ENCODE data around the gene LRRC10.
"Not testable (repeated sequence)": the region's sequence is repeated elsewhere in the genome, so short reads cannot be mapped to it uniquely, and the experiment has no call there.

The LRRC10 gene

DNA sequence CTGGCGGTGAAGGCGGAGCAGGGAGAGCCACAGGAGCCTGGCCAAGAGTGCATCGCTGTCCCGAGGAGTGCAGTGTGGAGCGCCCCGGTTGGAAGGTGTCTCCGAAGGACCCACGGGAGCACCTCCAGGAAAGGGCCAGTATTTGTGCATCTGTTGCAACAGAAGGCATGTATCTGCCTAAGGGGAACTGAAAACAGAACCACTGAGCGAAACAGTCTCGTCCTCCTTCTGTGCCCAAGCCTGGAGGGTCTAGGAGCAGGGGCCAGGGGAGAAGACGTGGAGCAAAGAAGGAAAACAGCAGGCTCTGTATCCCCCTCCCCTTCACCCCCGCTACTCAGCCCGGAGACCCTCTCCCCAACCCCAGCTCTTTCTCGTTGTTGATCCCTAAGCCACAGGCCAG, 5.3 kb upstream of the LRRC10 start:
- peak; percentile 5 for DNase-seq

DNA sequence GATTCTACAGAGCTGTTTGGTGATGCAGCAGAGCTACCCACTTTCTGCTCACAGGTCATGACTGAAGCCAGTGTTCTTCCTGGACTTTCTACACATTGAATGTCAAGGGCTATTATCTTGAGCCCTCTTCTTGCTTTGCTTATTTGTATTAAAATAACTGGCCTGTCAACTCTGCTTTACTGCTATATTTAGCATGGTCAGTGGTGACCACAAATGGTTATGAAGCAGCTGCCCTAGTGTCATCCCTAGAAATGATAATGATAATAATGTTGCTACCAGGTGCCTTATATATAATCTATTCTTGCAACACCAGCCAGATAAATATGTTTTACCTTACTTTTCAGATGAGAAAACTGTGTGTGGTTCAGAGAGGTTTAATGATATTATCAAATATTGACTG, 2.6 kb upstream of the LRRC10 start:
- no peak for DNase-seq

DNA sequence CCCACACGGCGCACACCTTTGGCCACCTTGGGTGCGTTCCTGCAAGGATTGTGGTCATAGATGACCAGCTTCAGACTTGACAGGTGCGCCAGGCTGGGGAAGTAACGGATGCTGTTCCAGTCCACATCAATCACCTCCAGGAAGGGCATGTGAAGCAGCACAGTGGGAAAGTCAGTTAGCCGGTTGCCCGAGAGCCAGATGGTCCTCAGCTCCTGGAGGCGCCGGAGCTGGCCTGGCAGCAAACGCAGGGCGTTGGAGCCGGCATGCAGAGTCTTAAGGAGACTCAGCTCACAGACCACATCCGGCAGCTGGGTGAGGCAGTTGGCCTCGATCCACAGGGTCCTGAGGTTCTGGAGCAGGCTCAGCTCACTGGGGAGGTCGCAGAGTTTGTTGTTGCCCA, 581 bp downstream of the LRRC10 start:
- DNase-seq = no peak

DNA sequence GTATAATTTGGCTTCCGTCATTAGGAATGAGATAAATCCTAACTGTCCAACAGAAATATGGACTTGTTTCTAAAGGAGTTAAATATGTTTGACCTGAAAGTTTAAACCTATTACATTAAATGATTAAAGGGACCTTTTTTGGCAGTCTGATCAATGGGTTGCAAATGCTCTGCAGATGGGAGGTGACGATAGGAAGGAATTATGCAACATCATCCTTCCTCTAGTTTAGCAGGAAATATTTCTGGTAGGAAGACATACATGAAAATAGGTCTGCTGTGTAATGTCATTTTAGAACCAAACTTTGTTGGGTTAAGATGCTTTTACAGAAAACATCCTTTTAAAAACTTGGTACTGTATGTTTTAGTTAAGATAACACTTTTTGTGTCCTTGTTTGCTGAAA, 2.6 kb downstream of the LRRC10 start:
- peak; percentile 5 for DNase-seq

DNA sequence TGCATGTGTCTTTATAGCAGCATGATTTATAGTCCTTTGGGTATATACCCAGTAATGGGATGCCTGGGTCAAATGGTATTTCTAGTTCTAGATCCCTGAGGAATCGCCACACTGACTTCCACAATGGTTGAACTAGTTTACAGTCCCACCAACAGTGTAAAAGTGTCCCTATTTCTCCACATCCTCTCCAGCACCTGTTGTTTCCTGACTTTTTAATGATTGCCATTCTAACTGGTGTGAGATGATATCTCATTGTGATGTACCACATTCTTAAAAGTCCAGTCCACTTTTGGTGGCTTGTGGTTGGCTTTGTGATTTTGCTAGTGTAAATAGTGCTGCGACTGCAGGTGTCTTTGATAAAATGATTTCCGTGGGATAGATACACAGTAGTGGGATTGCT, 6.4 kb downstream of the LRRC10 start:
- not testable (repeated sequence) for DNase-seq

DNA sequence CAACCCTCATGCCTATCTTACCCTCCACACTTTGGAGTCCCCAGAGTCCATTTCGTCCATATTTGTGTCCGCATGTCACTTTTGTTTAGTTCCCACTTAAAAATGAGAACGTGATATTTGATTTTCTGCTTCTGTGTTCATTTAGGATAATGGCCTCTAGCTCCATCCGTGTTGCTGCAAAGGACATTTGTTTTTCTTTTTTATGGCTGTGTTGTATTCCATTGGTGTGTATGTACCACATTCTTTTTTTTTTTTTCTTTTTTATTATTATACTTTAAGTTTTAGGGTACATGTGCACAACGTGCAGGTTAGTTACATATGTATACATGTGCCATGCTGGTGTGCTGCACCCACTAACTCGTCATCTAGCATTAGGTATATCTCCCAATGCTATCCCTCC, 7.2 kb downstream of the LRRC10 start:
- DNase-seq = not testable (repeated sequence)

DNA sequence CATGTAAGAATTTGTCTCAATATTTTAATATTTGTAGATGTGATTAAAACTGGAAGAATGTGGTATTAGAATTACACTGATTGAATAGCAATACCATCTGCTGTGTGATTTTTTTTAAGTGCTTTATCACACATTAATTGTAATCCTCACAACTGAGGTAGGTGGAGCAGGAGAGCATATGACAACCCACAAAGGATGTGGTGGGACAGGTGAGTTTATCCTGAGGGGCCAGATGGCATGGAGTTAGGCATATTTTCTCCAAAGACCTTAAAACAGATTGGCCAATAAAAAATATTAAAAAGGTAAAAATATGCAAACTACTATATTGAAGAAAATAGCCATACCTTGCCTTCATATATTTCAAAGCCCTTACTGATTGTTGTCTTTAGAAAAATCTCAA, 7.8 kb downstream of the LRRC10 start:
- no peak for DNase-seq

DNA sequence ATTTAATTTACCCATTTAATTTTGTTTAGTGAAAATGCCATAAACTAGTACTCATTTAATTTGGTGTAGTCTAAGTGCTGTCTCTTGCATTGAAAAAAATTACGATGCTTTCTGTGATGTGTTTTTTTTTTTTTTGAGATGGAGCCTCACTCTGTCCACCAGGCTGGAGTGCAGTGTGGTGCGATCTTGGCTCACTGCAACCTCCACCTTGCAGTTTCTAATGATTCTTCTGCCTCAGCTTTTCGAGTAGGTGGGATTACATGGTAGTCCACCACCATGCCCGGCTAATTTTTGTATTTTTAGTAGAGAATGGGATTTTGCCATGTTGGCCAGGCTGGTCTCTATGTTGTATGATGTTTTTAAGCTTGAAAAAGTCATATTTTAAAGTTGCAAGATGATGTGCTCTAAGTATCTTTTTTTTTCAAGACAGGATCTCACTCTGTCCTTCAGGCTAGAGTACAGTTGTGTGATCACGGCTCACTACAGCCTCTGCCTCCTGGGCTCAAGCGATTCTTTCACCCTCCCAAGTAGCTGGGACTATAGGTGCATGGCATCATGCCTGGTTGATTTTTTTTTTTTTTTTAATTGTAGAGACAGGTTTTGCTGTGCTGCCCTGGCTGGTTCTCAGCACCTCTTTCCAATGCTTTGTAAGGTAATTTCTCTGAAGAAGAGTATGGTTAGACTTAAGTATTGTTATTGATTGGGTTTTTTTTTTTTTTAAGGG, 8.6 kb downstream of the LRRC10 start:
- DNase-seq = no peak

DNA sequence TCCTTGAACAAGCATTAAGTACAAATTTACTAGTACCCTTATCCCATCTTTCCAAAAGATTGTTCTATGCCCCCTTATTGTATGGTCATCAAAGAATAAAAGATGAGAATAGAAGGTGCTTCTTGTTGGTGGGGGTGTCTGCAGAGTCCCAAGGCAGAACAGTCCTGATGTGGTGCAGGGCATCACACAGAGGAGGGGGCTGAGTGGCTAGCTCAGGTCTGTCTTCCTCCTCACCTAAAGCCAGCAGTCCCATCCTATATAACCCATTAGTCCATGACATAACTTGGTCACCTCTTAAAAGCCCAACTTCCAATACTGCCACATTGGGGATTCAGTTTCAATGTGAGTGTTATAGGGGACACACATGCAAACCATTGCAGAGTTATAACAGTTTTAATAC, 9.9 kb downstream of the LRRC10 start:
- no peak for DNase-seq

DNA sequence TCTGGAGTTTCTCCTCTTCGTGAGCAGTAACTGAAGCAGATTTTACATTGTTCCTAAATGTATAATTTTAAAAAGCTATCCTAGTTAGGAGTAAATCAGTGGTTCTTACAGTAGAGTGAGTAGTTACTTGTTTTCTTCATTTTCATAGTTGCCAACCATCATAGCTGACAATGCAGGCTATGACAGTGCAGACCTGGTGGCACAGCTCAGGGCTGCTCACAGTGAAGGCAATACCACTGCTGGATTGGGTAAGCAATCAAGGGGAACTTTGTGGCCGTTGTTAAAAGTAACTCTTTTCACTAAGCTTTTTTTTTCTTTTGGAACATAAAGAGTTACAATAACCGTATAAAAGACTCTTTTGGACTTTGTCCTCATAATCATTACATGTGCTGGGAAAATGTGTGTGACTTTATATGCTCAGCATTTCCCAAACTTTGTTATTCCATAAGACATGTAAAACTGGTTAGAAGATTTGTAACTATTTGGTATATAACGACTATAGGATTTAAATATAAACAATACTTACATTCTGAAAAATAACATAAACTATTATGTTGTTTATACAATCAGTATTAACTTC, 12.4 kb downstream of the LRRC10 start:
- no peak for DNase-seq

DNA sequence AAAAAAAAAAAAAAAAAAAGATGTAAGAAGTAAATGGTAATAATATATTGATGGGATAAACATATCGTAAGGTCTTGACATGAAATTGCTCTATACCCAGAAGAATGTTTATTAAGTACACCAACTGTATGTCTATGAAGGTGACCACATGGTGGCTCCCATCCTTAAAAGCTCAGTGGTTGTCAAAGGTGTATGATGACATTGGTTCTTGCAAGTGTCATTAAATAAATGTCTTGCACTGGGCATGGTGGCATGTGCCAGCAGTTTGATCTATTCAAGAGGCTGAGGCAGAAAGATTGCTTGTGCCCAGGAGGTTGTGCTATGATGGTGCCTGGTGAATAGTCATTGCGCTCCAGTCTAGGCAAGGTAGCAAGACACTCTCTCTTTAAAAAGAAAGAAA, 15.0 kb downstream of the LRRC10 start:
- DNase-seq = no peak

DNA sequence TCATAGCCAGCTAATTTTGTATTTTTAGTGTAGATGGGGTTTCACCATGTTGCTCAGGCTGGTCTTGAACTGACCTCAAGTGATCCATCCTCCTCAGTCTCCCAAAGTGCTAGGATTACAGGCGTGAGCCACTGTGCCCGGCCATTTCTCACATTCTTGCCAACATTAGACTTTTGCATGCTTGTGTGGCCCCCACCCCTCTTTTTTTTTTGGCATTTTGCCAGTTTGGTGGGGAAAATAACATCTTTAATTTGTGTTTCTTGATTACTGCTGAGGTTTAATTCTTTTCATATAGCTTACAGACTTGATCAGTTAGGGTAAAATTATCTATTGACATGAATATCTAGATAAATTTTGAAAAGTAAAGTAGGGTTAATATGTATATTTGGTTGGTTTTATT, 21.6 kb downstream of the LRRC10 start:
- no peak for DNase-seq

DNA sequence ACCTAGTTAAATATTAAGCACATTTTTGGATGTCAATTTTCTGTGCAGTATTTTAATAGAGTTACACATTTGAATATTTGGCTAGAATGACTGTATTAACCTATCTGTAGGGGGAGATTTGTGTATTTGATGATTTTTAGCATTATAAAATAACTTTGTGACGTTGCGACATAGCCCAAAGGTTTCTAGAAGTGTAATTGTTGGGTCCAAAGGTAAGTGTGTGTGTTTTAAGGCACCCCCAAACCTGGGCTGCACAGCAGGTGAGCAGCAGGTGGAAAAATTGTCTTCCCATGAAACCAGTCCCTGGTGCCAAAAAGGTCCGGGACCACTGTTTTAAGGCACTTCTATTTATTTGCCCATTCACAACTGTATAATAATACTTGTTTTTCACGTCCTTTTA, 22.2 kb downstream of the LRRC10 start:
- DNase-seq = no peak

DNA sequence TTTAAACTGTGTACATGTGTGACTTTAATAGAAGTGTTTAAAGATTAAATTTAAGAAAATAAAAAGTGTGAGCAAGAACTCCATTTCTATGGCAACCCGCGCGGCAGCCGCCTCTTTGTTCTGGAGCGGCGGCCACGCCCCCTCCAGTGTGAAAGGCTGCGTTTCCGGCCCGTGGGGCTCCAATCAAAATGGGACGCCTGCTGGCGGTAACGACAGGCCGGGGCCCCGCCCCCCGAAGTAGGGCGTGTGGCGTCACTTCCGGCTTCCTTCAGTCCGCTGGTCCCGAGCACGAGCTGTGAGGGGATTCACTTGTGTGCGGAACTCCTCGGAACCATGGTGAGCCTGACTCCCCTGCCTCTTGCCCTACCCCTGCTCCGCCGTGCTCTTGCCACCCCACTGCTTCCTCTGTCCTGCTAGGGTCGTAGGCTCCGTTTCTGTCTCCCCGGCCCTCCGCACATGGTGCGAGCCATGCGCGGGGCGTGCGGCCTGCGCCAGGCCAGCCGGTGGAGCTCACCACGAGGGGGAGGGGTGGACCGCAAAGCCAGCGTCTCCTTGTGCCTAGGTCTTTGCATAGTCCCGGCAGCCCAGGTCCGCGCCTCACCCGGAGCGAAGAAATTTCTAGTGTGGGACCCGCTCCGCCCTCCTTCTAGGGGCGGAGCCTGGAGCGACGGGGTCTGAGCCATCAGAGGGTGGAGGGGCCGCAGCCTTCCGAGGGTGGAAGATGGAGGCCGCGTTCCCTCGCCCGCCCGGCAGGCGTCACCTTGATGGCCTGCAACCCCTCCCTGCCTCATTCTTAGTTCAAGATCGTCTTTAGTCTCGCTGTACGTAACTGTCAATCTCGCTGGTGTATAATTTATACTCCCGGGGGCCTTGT, 25.3 kb downstream of the LRRC10 start, which contains the start of gene CCT2:
Gene CCT2, plus strand, starts transcription at position 271 of the 874 bp plus-strand sequence. Its CDS starts 63 bp downstream, at position 334.
- DNase-seq = peak; percentile 97

DNA sequence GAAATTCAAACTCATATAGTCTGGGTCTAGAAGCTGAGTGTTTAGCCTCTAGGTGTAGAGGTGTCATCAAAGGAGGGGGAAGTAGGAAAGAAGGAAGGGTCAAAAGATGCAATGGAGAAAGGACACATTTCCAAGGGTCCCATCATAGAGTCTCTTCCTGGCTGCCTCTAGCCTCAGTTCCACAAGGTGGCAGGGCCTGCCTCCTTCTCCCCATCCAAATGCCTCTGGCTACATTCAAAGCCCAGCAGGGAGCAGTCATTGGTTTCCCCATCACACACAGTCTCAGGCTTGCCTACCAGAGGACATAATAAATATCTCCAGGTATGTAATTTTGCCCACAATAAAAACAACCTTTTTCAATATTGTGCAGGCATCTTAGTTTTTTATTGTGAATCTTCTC, 27.5 kb downstream of the LRRC10 start:
- no peak for DNase-seq

DNA sequence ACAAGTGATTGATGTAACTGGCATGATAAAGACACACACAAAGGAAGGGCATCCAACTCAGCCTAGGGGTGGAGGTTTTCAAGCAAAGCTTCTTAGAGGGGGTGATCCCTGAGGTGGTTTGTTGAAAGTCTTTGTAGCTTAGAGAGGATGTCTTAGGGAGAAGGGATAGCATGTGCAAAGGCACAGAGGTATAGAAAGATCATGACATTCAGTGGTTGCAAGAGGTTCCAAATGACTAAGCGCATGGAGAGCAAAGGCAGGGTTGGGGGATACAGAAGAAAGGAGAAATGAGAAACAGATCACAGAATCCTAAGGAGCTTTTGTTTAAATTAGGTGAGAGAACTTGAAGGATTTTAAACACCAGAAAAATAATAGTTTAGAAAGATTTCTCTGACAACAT, 30.6 kb downstream of the LRRC10 start:
- DNase-seq = no peak

DNA sequence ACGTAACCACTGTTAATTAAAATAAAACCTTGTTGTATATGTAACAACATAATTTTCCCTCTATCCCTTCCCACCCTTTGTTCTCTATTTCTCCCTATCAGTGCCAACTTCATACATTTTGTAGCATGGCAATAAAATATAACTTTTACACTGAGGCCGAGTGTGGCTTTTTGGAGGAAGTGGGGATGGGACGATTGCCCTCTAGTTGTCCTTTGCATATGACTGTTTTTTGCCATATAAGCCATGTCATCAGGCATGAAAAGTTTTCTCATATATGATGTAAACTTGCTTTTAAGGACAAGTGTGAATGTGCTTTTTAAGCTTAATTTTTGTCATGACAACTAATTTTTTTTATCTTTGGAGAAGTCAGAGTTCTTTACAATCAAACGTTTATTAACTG, 31.7 kb downstream of the LRRC10 start:
- DNase-seq = no peak

DNA sequence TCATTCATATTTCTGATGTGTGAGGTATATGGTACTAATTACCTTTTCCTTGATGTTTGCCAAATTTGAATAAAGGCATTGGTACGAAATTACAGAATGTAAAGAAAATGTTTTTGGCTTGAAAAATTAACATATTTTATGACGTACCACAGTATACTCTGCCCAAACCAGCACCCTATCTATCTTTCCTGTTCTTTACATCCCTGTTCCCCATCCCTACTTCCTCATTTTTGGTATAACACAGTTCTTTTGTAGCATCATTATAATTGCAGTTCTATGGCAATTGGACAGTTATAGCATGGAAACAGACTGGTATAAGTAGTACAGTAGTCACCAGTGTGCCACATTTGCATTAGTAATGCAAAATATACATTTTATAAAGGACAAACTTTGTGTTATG, 32.4 kb downstream of the LRRC10 start:
- DNase-seq = no peak

DNA sequence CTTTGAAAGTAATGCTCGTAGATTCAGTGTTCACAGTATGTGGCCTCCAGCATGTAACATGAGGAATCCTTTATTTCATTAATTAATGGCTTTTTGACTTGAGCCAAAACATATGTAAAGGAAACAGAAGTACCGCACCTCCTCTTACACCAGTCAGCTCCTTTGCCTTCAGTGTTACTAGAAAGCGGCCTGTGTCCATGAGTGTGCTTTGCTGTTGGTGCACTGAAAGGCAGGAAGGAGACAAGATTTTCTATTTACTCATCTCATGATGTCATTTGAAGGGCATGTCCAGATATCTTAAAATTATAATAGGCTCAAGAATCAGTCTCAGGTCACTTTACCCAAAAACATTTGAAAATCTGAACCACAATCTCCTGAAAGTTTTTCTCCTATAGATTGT, 35.4 kb downstream of the LRRC10 start:
- no peak for DNase-seq

DNA sequence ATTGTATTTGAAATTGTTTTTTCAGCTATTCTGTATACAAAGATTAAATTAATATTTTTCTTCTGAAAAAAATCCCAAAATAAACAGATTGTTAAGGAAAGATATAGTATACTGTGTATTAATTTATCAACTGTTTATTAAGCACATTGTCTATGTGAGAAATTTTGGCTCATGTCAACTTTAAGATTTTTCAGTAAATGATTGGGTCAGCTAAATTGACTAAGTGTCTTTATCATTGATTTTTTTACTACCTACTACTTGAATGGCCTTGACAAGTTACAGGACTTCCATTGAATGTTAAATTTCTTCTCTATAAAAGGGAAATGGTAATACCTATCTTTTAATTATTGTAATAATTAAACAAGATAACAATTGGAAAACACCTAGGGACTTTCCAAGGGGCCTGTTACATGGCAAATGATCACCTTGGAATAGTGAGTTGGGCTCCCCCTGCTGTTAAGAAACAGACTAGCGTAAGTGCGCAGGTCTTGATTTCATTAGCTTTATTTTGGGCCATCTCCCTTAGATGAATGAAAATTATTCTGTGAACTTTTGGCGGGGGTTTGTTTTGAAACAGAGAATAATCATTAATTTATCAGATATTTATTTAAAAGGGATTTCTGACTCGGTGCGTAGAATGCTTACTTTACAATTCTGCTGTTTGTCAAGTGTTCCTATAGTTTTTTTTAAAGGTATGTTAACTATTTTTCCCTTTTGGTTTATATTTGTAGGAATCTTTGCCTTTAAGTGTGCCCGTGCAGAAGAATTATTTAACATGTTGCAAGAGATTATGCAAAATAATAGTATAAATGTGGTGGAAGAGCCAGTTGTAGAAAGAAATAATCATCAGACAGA, 39.9 kb downstream of the LRRC10 start:
- DNase-seq = peak; percentile 63

DNA sequence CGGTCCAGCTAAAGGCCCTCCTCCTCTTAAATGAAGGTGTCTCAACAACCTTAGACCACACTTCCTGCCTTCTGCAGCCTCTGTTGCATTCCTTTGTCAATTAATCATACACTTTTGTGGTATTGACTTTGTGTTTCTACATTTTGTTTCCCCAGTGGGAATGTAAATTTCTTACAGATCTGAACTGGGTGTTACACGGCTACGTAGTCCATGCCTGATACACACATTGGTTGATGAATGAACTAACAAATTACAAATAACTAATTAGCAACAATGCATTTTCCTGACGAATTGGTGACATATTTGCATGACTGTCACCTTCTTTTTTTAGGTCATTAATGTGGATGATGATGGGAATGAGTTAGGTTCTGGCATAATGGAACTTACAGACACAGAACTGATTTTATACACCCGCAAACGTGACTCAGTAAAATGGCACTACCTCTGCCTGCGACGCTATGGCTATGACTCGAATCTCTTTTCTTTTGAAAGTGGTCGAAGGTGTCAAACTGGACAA, 40.6 kb downstream of the LRRC10 start:
- no peak for DNase-seq

DNA sequence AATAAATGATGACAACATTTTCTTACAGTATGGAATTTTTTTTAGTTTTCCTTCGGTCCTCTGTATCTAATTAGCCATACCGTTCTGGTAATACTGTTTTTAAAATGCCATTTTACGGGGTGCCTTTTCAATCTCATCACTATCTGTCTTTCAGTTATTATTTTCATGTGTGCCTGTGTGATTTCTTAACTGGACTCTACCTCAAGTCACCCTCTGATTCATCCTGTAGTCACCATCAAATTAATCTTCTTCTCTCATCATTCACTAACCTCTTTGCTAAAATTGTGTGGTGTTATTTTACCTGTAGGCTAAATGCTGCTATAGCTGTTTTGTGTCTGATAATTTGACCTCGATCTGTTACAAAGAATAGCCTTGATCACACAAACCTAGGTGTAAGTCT, 41.5 kb downstream of the LRRC10 start:
- no peak for DNase-seq

DNA sequence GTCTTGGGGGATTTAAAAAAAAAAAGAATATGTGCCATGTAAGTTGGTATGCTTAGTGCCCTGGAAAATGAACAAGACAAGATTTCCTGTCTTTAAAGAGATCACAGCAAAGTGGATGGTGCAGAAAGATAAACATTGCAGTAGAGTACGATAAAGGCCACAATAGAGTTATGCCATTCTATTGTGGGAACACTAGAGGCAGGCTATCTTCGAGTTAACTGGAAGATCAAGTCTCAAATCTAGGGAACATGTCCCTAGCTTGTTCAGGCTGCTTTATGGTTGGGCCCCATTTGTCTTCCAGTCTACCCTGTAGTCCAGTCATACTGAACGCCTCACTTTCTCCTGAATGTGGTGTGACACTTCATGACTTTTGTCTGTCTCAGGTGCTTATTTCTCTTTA, 44.1 kb downstream of the LRRC10 start:
- DNase-seq = no peak
